ENCODE data around the gene CYP24A1. TPM values are rescaled to one million over a fixed set of nuclear protein-coding genes. Genes with fewer than 3 reads are reported as not detected.

CYP24A1 gene
- total RNA-seq, 2 donors from 2014 or later, result not detected

DNA sequence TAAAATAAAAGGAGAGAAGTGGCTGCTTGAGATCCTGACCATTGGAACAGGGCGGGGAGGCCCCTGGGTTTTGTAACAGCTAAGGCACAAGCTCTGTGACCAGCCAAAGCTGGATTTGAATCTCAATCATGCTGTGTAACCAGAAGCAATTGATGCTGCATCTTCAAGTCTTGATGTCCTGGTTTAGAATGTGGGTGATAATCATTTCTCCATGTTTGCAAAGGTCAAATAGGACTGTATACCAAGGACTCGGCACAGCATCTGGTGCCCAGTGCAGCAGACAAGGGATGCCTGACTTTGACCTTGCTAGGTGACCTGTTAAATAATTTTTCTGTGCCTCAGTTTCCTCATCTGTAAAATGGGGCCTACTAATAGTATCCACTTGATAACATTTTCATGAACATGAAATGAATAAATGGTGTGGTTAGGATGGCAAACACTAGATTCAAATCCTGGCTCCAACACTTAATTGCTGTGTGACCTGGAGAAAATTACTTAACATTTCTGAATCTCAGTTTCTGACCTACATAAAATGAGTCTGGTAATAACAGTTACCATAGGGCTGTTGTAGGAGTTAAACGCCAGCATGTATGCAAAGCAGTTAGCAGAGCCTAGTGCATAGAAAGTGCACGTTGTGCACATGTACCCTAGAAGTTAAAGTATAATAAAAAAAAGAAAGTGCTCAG, 57.1 kb downstream of the CYP24A1 start:
- Mint-ChIP-seq H3K27ac (no peak overlapping the region), H3K9me3 (no peaks in the 10 kb centered on the region), H3K36me3 (no peaks in the 10 kb centered on the region)
- no peak for ATAC-seq
- no peak for DNase-seq (ENCODE audit: low spot score in 2 of 2)

GRCh38 chr20:54115172-54115854, 58.5 kb downstream of the CYP24A1 start:
- no peak for DNase-seq (ENCODE audit: low spot score in 2 of 2)
- ATAC-seq, result no peak
- Mint-ChIP-seq H3K9me3 (no peaks in the 10 kb centered on the region), H3K27ac (no peak overlapping the region), H3K36me3 (no peaks in the 10 kb centered on the region)

DNA sequence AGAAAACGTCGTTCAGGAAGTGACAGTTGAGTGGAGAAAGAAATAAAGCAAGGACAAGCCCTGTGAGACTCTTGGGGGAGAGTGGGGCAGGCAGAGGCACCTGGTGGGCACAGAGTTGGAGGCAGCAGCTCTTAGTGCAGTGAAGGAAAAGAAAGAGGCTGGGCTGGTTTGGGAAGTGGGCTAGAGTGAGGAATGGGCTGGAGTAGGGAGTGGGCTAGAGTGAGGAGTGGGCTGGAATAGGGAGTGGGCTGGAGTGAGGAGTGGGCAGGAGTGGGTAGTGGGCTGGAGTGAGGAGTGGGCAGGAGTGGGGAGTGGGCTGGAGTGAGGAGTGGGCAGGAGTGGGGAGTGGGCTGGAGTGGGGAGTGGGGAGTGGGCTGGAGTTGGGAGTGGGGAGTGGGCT, 59.7 kb downstream of the CYP24A1 start:
- no peaks in the 10 kb centered on the region for H3K9me3 Mint-ChIP-seq
- H3K36me3 Mint-ChIP-seq, result no peaks in the 10 kb centered on the region
- DNase-seq (ENCODE audit: low spot score in 2 of 2) (no peak), ATAC-seq (no peak)
- H3K27ac Mint-ChIP-seq, result no peak overlapping the region

GRCh38 chr20:54113566-54113965, 60.2 kb downstream of the CYP24A1 start:
- no peak for DNase-seq (ENCODE audit: low spot score in 2 of 2)
- Mint-ChIP-seq H3K36me3 (no peaks in the 10 kb centered on the region), H3K27ac (no peak overlapping the region), H3K9me3 (no peaks in the 10 kb centered on the region)
- ATAC-seq, result no peak

DNA sequence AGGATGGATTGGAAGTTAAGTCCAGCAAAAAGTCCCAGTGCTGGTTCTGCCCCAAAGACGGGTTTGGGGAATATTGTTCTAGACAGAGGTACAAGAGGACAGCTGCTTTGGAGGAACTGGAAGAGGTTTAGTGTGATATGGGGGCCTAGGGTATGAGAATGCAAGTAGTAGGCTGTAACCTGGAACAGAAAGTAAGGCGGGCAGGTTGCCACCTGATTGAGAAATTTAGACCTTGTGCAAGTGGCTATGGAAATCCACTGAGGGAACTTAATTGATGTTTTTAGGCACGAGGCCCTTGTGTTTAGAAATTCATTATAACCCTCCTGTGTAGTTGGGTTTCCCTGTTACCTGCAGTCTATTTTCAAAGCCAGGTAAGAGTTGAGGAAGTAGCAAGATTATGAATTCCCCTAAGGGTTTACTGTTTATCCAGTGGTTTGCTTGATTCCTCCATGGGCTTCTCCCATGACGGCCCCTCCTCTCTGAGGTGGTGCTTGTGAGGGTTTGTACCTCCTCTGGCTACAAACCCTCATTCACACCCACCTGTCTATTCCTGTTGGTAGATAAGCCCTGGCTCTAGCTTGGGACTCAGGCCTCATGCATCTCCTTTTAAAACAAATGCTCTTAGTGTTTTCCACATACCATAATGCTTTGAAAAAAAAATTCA, 61.4 kb downstream of the CYP24A1 start:
- DNase-seq (ENCODE audit: low spot score in 2 of 2) (no peak), ATAC-seq (no peak)
- Mint-ChIP-seq H3K36me3 (no peaks in the 10 kb centered on the region), H3K9me3 (no peaks in the 10 kb centered on the region), H3K27ac (no peak overlapping the region)

GRCh38 chr20:54111460-54111859, 62.3 kb downstream of the CYP24A1 start:
- DNase-seq (ENCODE audit: low spot score in 2 of 2) (no peak), ATAC-seq (no peak)
- no peaks in the 10 kb centered on the region for H3K9me3 Mint-ChIP-seq
- no peak overlapping the region for H3K27ac Mint-ChIP-seq
- H3K36me3 Mint-ChIP-seq, result no peaks in the 10 kb centered on the region

- DNase-seq (ENCODE audit: low spot score in 2 of 2), result no peak
- Mint-ChIP-seq H3K27ac (no peak overlapping the region), H3K36me3 (no peaks in the 10 kb centered on the region), H3K9me3 (no peaks in the 10 kb centered on the region)
- no peak for ATAC-seq
These were observed 63.3 kb downstream of the CYP24A1 start for GRCh38 chr20:54110457-54110856.

DNA sequence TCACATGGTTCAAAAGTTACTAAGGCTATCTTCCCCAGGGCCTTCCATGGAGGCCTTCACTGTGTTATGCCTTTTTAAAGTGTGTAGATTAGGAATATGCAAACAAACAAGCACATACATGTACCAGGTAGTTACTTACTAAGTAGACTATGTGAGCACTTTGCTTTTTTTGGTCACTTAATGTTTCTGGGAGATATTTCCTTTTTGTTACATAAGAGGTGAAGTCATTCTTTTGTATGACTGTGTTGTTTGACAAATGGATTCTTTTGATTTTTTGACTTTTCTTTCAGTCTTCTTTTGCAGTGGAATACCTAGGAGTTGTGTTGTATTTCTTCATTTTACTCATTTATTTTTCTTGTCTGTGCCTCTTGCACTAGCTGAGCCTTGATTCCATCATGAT, 63.7 kb downstream of the CYP24A1 start:
- no peaks in the 10 kb centered on the region for H3K9me3 Mint-ChIP-seq
- no peaks in the 10 kb centered on the region for H3K36me3 Mint-ChIP-seq
- DNase-seq (ENCODE audit: low spot score in 2 of 2), result no peak
- ATAC-seq, result no peak
- H3K27ac Mint-ChIP-seq, result no peak overlapping the region

GRCh38 chr20:54108817-54109216, 65.0 kb downstream of the CYP24A1 start:
- H3K27ac Mint-ChIP-seq, result no peak overlapping the region
- DNase-seq (ENCODE audit: low spot score in 2 of 2) (no peak), ATAC-seq (no peak)
- no peaks in the 10 kb centered on the region for H3K9me3 Mint-ChIP-seq
- H3K36me3 Mint-ChIP-seq, result no peaks in the 10 kb centered on the region

DNA sequence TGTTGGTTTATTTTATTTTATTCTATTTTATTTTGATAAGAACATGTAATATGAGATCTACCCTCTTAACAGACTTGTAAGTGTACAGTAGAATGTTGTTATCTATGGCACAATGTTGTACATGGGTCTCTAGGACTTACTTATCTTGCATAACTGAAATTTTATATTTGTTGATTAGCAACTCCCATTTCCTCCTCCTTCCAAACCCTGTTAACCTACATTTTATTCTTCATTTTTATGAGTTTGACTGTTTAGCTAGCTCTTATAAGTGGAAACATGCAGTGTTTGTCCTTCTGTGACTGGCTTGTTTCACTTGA, 65.5 kb downstream of the CYP24A1 start:
- H3K27ac Mint-ChIP-seq, result no peak overlapping the region
- ATAC-seq (no peak), DNase-seq (ENCODE audit: low spot score in 2 of 2) (no peak)
- H3K9me3 Mint-ChIP-seq, result no peaks in the 10 kb centered on the region
- no peaks in the 10 kb centered on the region for H3K36me3 Mint-ChIP-seq

- no peaks in the 10 kb centered on the region for H3K9me3 Mint-ChIP-seq
- H3K27ac Mint-ChIP-seq, result no peak overlapping the region
- ATAC-seq (no peak), DNase-seq (ENCODE audit: low spot score in 2 of 2) (no peak)
- no peaks in the 10 kb centered on the region for H3K36me3 Mint-ChIP-seq
These were observed 66.0 kb downstream of the CYP24A1 start for GRCh38 chr20:54107600-54108325.

DNA sequence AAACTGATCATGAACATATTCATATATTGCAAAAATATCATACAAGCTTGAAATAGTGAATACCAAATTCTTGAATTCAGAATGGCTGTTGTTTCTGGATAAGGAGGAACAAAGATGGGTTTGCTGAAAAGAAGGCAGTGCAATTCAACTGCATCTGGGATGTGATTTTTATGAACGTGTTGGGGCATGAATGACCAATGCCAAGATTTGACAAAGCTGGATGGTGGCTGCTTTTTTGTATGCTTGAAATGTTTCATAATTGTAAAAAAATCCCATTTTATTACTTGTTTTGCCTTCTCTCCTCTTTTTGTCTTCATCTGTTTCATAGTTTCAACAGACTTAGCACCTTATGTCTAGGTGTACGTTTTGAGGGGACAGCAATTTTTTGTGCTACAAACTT, 66.6 kb downstream of the CYP24A1 start:
- Mint-ChIP-seq H3K27ac (no peak overlapping the region), H3K9me3 (no peaks in the 10 kb centered on the region), H3K36me3 (no peaks in the 10 kb centered on the region)
- DNase-seq (ENCODE audit: low spot score in 2 of 2) (no peak), ATAC-seq (no peak)

DNA sequence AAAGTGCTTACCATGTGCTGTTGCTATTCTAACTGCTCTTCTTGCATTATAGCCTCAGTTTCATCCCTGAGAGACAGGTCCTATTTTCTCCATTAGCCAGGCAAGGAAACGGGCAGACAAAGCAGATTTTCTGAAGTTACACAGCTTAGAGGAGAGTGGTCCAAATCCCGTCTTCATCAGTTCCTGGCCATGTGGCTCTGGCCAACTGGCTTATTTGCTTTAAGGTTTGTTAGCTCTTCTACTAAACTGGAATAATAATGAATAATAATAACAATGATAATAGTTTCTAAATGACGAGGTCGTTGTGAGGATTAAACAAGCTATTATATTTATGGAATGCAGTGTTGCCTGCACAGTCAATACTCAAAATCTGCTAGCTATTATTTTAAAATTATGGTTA, 67.6 kb downstream of the CYP24A1 start:
- no peak for ATAC-seq
- Mint-ChIP-seq H3K36me3 (no peaks in the 10 kb centered on the region), H3K9me3 (no peaks in the 10 kb centered on the region), H3K27ac (no peak overlapping the region)
- no peak for DNase-seq (ENCODE audit: low spot score in 2 of 2)

DNA sequence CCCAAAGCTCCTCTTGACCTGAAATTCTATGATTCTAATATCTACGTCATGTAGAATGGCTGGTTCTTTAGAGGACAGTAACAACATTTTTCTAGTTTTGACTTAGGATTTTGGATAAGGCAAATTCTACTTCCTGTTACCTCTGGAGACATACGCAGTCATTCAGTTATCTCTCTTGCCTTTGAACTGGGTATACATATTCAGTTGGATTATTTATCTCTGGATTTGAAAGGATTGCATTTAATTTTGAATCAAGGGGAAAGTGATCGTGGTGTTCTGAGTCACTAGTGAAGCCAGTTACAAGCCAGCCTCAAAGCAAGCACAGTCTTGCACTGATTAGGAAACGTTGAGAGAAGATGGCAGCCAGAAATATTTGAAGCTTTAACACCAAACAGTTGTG, 68.1 kb downstream of the CYP24A1 start:
- no peaks in the 10 kb centered on the region for H3K36me3 Mint-ChIP-seq
- peak in 1 of 2 donors; percentile 44 for ATAC-seq
- no peaks in the 10 kb centered on the region for H3K9me3 Mint-ChIP-seq

GRCh38 chr20:54104781-54105180, 69.0 kb downstream of the CYP24A1 start:
- no peak overlapping the region for H3K27ac Mint-ChIP-seq
- ATAC-seq, result no peak
- no peaks in the 10 kb centered on the region for H3K36me3 Mint-ChIP-seq
- DNase-seq (ENCODE audit: low spot score in 2 of 2), result no peak
- no peaks in the 10 kb centered on the region for H3K9me3 Mint-ChIP-seq

More for the DNA sequence above, 68.1 kb downstream of the CYP24A1 start:
- no peak for DNase-seq (ENCODE audit: low spot score in 2 of 2)
- no peak overlapping the region for H3K27ac Mint-ChIP-seq

DNA sequence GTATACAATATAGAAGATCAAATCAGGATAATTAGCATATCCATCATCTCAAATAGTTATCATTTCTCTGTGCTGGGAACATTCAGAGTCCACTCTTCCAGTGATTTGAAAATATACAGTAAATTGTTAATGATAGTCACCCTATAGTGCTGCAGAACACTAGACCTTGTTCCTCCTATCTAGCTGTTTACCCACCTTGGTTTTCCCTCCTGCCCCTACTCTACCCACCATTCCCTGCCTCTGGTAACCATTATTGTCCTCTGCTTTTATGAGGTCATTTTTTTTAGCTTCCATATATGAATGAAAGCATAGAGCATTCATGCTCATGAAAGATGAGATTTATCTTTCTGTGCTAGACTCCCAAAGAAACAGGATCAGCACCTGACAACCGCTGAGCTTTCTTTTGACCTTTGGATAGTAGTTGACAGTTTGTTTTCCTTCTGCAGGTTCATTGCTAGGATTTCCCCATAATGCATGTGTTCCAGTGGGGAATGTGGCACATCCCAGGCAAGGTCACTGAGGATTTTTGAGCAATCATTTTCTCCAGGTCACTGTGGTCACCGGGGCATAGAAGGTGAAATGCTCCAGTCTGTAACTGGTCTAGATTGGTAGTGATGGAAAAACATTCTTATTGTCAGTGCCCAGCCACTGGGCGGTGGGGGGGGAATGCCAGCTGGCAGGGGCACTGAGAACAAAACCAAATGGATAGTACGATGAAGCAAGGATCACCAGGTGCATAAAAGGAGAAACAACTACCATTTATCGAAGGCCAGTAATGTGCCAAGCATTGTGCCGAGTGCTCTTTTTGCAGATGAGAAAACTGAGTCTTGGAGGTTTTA, 69.8 kb downstream of the CYP24A1 start:
- Mint-ChIP-seq H3K9me3 (no peaks in the 10 kb centered on the region), H3K36me3 (no peaks in the 10 kb centered on the region), H3K27ac (no peak overlapping the region)
- no peak for ATAC-seq
- DNase-seq (ENCODE audit: low spot score in 2 of 2), result no peak
